OCI-LY7 (cell line): ENCODE measurements around the gene SHROOM3.

Experiments
- CTCF ChIP-seq: fragments of 200-600 bp; sonication (generic); conservative IDR thresholded peaks from 2 replicates; pipeline ENCODE4 v1.5.1; 2014; ENCODE audit warnings: mild to moderate bottlenecking, antibody characterized with exemption, low read length, moderate library complexity, mixed read lengths
- EZH2phosphoT487 ChIP-seq: fragments of 200-600 bp; sonication (generic); IDR thresholded peaks from 2 replicates; pipeline ENCODE4 v1.6.1; 2018; ENCODE audit warnings: low read depth, borderline replicate concordance, mild to moderate bottlenecking, mixed run types, antibody characterized with exemption, low read length, moderate library complexity, mixed read lengths

- TF ChIP-seq CTCF (no peak), EZH2phosphoT487 (no peak)
Measured at GRCh38 chr4:76654084-76654483, 219.1 kb downstream of the SHROOM3 start.
